HG02870 (cell line): ENCODE data around the gene ASGR1.

Source experiments
- ATAC-seq: cut with Tn5 transposase; IDR thresholded peaks from one replicate; pipeline ENCODE4 v1.9.1; 2021; ENCODE audit warnings: mild to moderate bottlenecking, moderate library complexity; ENCODE audit not compliant: unreplicated experiment

ASGR1 gene

GRCh38 chr17:7124923-7125322 is 54.2 kb downstream of the ASGR1 start:
- ATAC-seq: no peak

DNA sequence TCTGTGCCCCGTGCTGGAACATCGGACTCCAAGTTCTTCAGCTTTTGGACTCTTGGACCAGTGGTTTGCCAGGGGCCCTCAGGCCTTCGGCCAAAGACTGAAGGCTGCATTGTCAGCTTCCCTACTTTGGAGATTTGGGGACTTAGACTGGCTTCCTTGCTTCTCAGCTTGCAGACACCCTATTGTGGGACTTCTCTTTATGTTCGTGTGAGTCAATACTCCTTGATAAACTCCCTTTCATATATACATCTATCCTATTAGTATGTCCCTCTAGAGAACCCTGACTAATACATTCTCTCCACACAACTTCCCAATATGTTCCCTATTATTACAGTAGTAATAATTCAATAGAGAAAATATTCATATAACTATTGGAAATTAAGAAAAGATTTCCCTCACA is 55.3 kb downstream of the ASGR1 start:
- no peak for ATAC-seq
